ENCODE results near the gene CRELD1.

Gene CRELD1

DNA sequence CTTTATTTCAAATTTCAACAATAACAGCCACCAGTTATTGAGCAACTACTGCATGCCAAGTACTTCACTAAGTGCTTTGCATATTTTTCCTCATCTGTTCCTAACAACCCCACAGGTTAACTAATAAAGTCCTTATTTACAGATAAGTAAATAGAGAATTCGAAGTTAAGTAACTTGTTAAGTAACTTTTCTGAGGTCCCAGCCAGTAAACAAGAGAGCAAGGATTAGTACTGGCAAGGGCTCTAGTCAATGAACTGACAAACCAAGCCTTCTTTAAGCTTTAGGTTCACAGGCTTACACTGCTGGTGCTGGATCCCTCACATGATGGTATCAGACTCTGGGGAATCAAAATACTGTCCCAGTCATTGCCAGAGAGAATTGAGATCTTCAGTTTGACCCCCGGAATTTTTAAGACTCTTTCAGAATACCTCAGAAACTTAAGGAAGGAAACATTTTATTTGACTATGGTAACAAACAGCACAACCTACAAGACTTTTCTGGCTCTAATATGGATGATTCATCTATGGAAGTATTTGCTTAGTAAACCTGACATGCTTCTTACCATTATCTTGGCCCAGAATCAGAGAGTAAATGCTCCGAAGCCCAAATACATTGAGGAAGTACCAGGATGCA lies 36.5 kb downstream of the CRELD1 start:
- Histone ChIP-seq H3K4me1 (ENCODE audit: low read length) (no peaks in the 10 kb centered on the region), H4K20me1 (ENCODE audit: insufficient read depth, low read length) (no peaks in the 10 kb centered on the region), H3K4me3 (ENCODE audit: low read length) (no peak overlapping the region), H3K9ac (ENCODE audit: low read length) (no peak overlapping the region), H3K27me3 (replicated peaks; ENCODE audit: insufficient read depth, low read length) (no peaks in the 10 kb centered on the region), H3K36me3 (replicated peaks; ENCODE audit: insufficient read depth, low read length) (no peaks in the 10 kb centered on the region), H3K9me2 (replicated peaks; ENCODE audit: insufficient read depth, low read length) (no peaks in the 10 kb centered on the region), H3K79me2 (ENCODE audit: low read length) (no peaks in the 10 kb centered on the region), H3F3A (ENCODE audit: insufficient read depth, low read length) (no peaks in the 10 kb centered on the region), H2AFZ (ENCODE audit: low read length) (no peak overlapping the region), H3K27ac (ENCODE audit: low read length) (no peak overlapping the region), H3K9me3 (replicated peaks; ENCODE audit: insufficient read depth, low read length) (no peaks in the 10 kb centered on the region), H3K4me2 (ENCODE audit: low read depth, low read length) (no peak overlapping the region)
- TF ChIP-seq EZH2phosphoT487 (IDR thresholded peaks at IDR 0.05; ENCODE audit: low read length) (no peak), EZH2 (optimal IDR thresholded peaks at IDR 0.05; ENCODE audit: low read depth, low read length) (no peak)
- TF ChIP-seq, protein P1, sequence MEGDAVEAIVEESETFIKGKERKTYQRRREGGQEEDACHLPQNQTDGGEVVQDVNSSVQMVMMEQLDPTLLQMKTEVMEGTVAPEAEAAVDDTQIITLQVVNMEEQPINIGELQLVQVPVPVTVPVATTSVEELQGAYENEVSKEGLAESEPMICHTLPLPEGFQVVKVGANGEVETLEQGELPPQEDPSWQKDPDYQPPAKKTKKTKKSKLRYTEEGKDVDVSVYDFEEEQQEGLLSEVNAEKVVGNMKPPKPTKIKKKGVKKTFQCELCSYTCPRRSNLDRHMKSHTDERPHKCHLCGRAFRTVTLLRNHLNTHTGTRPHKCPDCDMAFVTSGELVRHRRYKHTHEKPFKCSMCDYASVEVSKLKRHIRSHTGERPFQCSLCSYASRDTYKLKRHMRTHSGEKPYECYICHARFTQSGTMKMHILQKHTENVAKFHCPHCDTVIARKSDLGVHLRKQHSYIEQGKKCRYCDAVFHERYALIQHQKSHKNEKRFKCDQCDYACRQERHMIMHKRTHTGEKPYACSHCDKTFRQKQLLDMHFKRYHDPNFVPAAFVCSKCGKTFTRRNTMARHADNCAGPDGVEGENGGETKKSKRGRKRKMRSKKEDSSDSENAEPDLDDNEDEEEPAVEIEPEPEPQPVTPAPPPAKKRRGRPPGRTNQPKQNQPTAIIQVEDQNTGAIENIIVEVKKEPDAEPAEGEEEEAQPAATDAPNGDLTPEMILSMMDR (IDR thresholded peaks at IDR 0.05; ENCODE audit: low read length): no peak
- no peak for DNase-seq

- Histone ChIP-seq H3K4me3 (ENCODE audit: low read length) (no peak overlapping the region), H3K36me3 (replicated peaks; ENCODE audit: insufficient read depth, low read length) (no peaks in the 10 kb centered on the region; the same call in 1 of the 2 replicates), H2AFZ (ENCODE audit: low read length) (no peak overlapping the region), H3K27ac (ENCODE audit: low read length) (no peak overlapping the region), H3K79me2 (ENCODE audit: low read length) (peaks cover 11% of the 10 kb centered on the region), H3K27me3 (replicated peaks; ENCODE audit: insufficient read depth, low read length) (no peaks in the 10 kb centered on the region), H3K4me1 (ENCODE audit: low read length) (no peaks in the 10 kb centered on the region), H3K9me3 (replicated peaks; ENCODE audit: insufficient read depth, low read length) (no peaks in the 10 kb centered on the region), H3K4me2 (ENCODE audit: low read depth, low read length) (no peak overlapping the region), H3F3A (ENCODE audit: insufficient read depth, low read length) (no peaks in the 10 kb centered on the region), H4K20me1 (ENCODE audit: insufficient read depth, low read length) (no peaks in the 10 kb centered on the region), H3K9me2 (replicated peaks; ENCODE audit: insufficient read depth, low read length) (no peaks in the 10 kb centered on the region), H3K9ac (ENCODE audit: low read length) (no peak overlapping the region)
- no peak for DNase-seq
- TF ChIP-seq EZH2 (optimal IDR thresholded peaks at IDR 0.05; ENCODE audit: low read depth, low read length) (no peak), EZH2phosphoT487 (IDR thresholded peaks at IDR 0.05; ENCODE audit: low read length) (no peak)
- TF ChIP-seq, protein P1 (IDR thresholded peaks at IDR 0.05; ENCODE audit: low read length): no peak
These were observed 43.4 kb downstream of the CRELD1 start for GRCh38 chr3:9976721-9977709.

DNA sequence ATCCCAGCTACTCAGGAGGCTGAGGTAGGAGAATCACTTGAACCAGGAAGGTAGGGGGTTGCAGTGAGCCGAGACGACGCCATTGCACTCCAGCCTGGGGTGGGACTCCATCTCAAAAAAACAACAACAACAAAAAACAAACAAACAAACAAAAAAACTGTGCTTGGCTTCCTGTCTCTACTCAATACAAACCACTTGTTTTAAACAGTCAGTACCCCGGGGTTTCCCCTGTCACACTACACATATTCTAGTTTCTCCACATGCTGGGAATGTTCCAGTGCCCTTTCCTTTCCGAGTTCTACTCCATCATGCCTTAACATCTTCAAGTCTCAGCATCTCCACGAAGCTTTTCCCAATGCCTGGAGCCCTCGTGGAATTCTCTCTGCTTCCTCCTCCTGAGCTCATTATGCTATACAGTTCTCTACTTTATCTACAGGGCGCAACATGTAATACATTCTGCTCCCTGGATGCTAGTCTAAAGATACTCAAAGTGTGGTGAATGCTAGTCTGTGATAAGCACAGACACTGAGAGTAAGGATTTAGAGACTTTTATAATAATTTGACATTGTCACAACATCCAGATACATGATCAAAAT lies 45.2 kb downstream of the CRELD1 start:
- H3K4me1 ChIP-seq (ENCODE audit: low read length): no peaks in the 10 kb centered on the region
- H3K4me2 ChIP-seq (ENCODE audit: low read depth, low read length): no peak overlapping the region
- no peak for DNase-seq
- no peaks in the 10 kb centered on the region for H3K27me3 ChIP-seq (replicated peaks; ENCODE audit: insufficient read depth, low read length)
- H3K9me3 ChIP-seq (replicated peaks; ENCODE audit: insufficient read depth, low read length): no peaks in the 10 kb centered on the region
- no peaks in the 10 kb centered on the region for H3K9me2 ChIP-seq (replicated peaks; ENCODE audit: insufficient read depth, low read length)
- no peak overlapping the region for H2AFZ ChIP-seq (ENCODE audit: low read length)
- no peaks in the 10 kb centered on the region for H3F3A ChIP-seq (ENCODE audit: insufficient read depth, low read length)
- no peaks in the 10 kb centered on the region for H4K20me1 ChIP-seq (ENCODE audit: insufficient read depth, low read length)
- H3K36me3 ChIP-seq (replicated peaks; ENCODE audit: insufficient read depth, low read length): no peaks in the 10 kb centered on the region; the same call in 1 of the 2 replicates
- no peak overlapping the region for H3K4me3 ChIP-seq (ENCODE audit: low read length)
- no peak overlapping the region for H3K27ac ChIP-seq (ENCODE audit: low read length)
- no peak for TF ChIP-seq EZH2phosphoT487 (IDR thresholded peaks at IDR 0.05; ENCODE audit: low read length)
- TF ChIP-seq, protein P1 (IDR thresholded peaks at IDR 0.05; ENCODE audit: low read length): no peak
- TF ChIP-seq EZH2 (optimal IDR thresholded peaks at IDR 0.05; ENCODE audit: low read depth, low read length): no peak
- peaks cover 25% of the 10 kb centered on the region for H3K79me2 ChIP-seq (ENCODE audit: low read length)
- no peak overlapping the region for H3K9ac ChIP-seq (ENCODE audit: low read length)

Data from MM.1S (cell line).